H1 (cell line): ENCODE data around the gene TNS3.

ENCODE experiments used
- ATF2 ChIP-seq: IDR thresholded peaks from 2 replicates; pipeline ENCODE4 v1.6.1; 2012; ENCODE audit warnings: low read length, inconsistent platforms
- CBX5 ChIP-seq: fragments of 300-800, 300-1000 bp; sonication (generic); IDR thresholded peaks from 2 replicates; pipeline ENCODE4 v1.7.1; 2016; ENCODE audit warnings: antibody characterized with exemption, low read length, low read depth
- CEBPB ChIP-seq: IDR thresholded peaks from 2 replicates; pipeline ENCODE4 v1.6.1; 2012; ENCODE audit warnings: low read depth, low read length
- CHD2 ChIP-seq: IDR thresholded peaks from 2 replicates; pipeline ENCODE4 v1.6.1; 2012; ENCODE audit warnings: low read length, improper control_type of control experiment
- CTCF ChIP-seq, 3 experiments: IDR thresholded peaks; 1 replicate in 2 of 3; 2 replicates in 1 of 3; pipeline versions ENCODE4 v1.5.1 to v1.6.1; 2011; ENCODE audit warnings: low read length in 3 of 3, mild to moderate bottlenecking in 3 of 3, inconsistent platforms in 2 of 3, low read depth in 1 of 3, moderate library complexity in 1 of 3; ENCODE audit not compliant: insufficient read depth in 1 of 3; ENCODE audit errors: control extremely low read depth in 1 of 3
- E2F6 ChIP-seq: IDR thresholded peaks from 2 replicates; pipeline ENCODE4 v1.6.1; 2012; ENCODE audit warnings: inconsistent platforms
- EP300 ChIP-seq, 2 experiments: IDR thresholded peaks; 1 replicate in 1 of 2; 2 replicates in 1 of 2; pipeline ENCODE4 v1.6.1; 2011 to 2012; ENCODE audit warnings: low read depth in 2 of 2, low read length in 2 of 2, mild to moderate bottlenecking in 2 of 2, borderline replicate concordance in 1 of 2, inconsistent platforms in 1 of 2, moderate library complexity in 1 of 2
- GABPA ChIP-seq: IDR thresholded peaks from 2 replicates; pipeline ENCODE4 v1.6.1; 2011; ENCODE audit warnings: mild to moderate bottlenecking, low read length, moderate library complexity, borderline replicate concordance; ENCODE audit not compliant: insufficient read depth
- JUND ChIP-seq: IDR thresholded peaks from 2 replicates; pipeline ENCODE4 v1.6.1; 2011; ENCODE audit warnings: mild to moderate bottlenecking, improper control_type of control experiment, low read length
- POLR2A ChIP-seq, 2 experiments: IDR thresholded peaks; 1 replicate in 1 of 2; 2 replicates in 1 of 2; pipeline ENCODE4 v1.6.1; 2011; ENCODE audit warnings: low read depth in 2 of 2, low read length in 2 of 2, mild to moderate bottlenecking in 2 of 2; ENCODE audit errors: control extremely low read depth in 1 of 2
- POLR2AphosphoS5 ChIP-seq: IDR thresholded peaks from 2 replicates; pipeline ENCODE4 v1.6.1; 2011; ENCODE audit warnings: low read depth, low read length
- RFX5 ChIP-seq: IDR thresholded peaks from 2 replicates; pipeline ENCODE4 v1.6.1; 2011; ENCODE audit warnings: low read depth, low read length, improper control_type of control experiment, borderline replicate concordance
- SAP30 ChIP-seq: fragments of 300-600 bp; sonication (generic); IDR thresholded peaks from 2 replicates; pipeline ENCODE4 v1.7.1; 2012; ENCODE audit warnings: low read length, moderate library complexity, mild to moderate bottlenecking, inconsistent platforms; ENCODE audit not compliant: insufficient read depth, insufficient replicate concordance

GRCh38 chr7:47570649-47571050 lies 11.3 kb downstream of the TNS3 start:
- no peak for TF ChIP-seq CTCF (IDR thresholded peaks at IDR 0.05; ENCODE audit: control extremely low read depth in 1 of 3, insufficient read depth in 1 of 3, low read depth in 1 of 3, low read length in 3 of 3)
- no peak for TF ChIP-seq CEBPB
- TF ChIP-seq CHD2 = no peak
- TF ChIP-seq GABPA = no peak
- TF ChIP-seq POLR2A (IDR thresholded peaks at IDR 0.05; ENCODE audit: control extremely low read depth in 1 of 2, low read depth in 2 of 2, low read length in 2 of 2) = no peak
- no peak for TF ChIP-seq SAP30
- no peak for TF ChIP-seq EP300 (IDR thresholded peaks at IDR 0.05; ENCODE audit: borderline replicate concordance in 1 of 2, low read depth in 2 of 2, low read length in 2 of 2)
- no peak for TF ChIP-seq E2F6
- TF ChIP-seq ATF2 = no peak
- no peak for TF ChIP-seq POLR2AphosphoS5
- TF ChIP-seq JUND = no peak
- TF ChIP-seq CBX5 = no peak
- TF ChIP-seq RFX5 = no peak
